Astrocyte of the cerebellum (primary cell): Measurements from ENCODE around the gene ADCY10.
A peak's percentile ranks its signal among the peaks of the same experiment; 100 is the strongest.

Experiments used
- DNase-seq: peaks from one replicate; pipeline ENCODE4 v3.0.0-alpha.2; 2011; ENCODE audit warnings: low read depth
- H3K4me3 ChIP-seq: 2 replicates; pipeline ENCODE4 v1.5.1; 2011; ENCODE audit warnings: mild to moderate bottlenecking, low read depth, low read length, moderate library complexity
- CTCF ChIP-seq: IDR thresholded peaks from 2 replicates; pipeline ENCODE4 v1.5.1; 2012; ENCODE audit warnings: low read length, low read depth, moderate library complexity, mild to moderate bottlenecking; ENCODE audit errors: missing control alignments
- in situ Hi-C: cut with HindIII; loops from 2 replicates; pipeline ENCODE4 v1.10.0; 2017; ENCODE audit warnings: low sequenced_read_pairs

The ADCY10 gene

GRCh38 chr1:167825419-167826079 is 88.4 kb downstream of the ADCY10 start:
- H3K4me3 ChIP-seq = no peak overlapping the region
- no peak for TF ChIP-seq CTCF
- DNase-seq = no peak
- in situ Hi-C loops = no loop called here

GRCh38 chr1:167824163-167824794 is 89.7 kb downstream of the ADCY10 start:
- TF ChIP-seq CTCF = no peak
- in situ Hi-C loops = no loop called here
- no peak for DNase-seq
- H3K4me3 ChIP-seq = no peak overlapping the region

DNA sequence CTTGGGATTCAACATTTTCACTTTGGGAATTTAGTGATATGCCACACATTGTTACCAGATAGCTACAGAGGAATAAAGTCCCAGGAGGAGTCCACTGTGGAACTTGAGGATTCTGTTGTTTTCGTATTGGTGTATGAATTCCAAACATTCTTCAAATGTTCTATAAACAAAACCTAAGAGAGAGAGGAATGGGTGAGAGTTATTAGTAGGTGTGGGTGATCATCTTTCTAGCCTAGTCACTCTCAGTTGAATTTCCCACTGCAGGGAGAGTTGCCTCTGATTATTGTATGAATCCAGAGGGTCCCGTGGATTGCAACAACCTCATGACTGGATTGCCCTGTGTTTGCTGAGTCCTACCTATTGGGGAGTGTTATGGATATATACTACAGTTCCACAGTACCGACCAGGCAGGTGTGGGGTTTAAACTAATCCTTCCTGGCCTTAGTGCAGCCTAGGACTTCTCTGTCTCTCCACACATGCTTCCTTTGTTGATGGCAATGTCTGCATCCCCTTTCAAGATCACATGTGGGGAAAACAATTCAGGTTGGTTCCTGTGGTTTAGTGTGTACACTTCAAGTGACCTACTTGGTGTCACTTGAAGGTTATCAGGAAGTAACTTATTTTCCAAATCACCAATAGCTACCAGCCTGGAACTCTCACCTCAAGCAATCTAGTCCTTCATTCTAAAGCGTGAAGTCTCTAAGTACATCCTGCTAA is 91.8 kb downstream of the ADCY10 start:
- peak; percentile 12 for DNase-seq
- no peak overlapping the region for H3K4me3 ChIP-seq
- in situ Hi-C loops = no loop called here
- no peak for TF ChIP-seq CTCF

DNA sequence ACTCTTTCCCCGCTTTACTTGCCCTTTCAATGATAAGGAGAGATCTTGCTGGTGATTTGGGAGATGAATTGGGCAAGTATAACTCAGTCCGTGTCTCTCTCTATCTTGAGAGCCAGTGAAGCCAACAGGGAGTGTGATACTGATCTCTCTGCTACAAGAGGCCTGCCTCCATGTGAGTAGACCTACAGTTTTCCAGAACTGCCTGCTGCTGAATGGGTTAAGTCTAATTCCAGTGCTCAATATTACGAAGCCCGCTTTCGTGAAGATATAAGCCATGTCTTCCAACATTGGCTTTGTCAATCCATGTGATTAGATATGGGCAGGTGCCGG is 92.6 kb downstream of the ADCY10 start:
- DNase-seq = no peak
- TF ChIP-seq CTCF = no peak
- in situ Hi-C loops = no loop called here

DNA sequence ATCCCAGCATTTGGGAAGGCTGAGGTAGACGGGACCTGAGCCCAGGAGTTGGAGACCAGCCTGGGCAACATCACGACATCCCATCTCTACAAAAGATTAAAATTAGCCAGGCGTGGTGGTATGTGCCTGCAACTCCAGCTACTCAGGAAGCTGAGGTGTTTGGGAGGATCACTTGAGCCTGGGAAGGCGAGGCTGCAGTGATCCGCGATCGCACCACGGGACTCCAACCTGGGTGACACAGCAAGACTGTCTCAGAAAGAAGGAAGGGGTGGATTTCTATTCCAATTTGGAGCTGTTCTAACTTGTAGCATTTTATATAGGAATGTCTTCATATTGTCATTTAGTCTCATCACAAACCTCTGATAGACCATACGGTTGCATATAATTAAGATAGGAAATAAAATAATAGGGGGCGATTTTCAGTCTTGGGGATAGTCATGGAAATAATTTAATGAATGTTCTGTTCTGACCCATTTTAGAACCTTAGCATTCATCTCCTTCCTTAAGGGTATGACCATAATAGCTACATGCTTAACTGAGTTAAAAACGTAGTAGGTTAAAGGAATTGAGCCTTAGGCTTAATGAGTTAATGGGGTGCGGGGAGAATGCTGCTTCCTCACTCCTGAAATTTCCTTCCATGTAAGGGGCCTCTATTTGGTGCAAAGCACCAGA is 93.1 kb downstream of the ADCY10 start:
- no peak for DNase-seq
- no peak for TF ChIP-seq CTCF
- in situ Hi-C loops = no loop called here
- no peak overlapping the region for H3K4me3 ChIP-seq

More for the DNA sequence above, 92.6 kb downstream of the ADCY10 start:
- H3K4me3 ChIP-seq = no peak overlapping the region

GRCh38 chr1:167819849-167820683 is 93.9 kb downstream of the ADCY10 start:
- peak overlapping the region; percentile 2 for H3K4me3 ChIP-seq
- in situ Hi-C loops = no loop called here
- peak; percentile 85 for DNase-seq
- TF ChIP-seq CTCF = no peak
